GM21381 (cell line): ENCODE measurements around the gene LPXN.
A peak's percentile ranks its signal among the peaks of the same experiment; 100 is the strongest.

Experiments
- ATAC-seq: cut with Tn5 transposase; IDR thresholded peaks from one replicate; pipeline ENCODE4 v1.9.1; 2021; ENCODE audit warnings: mild to moderate bottlenecking, moderate library complexity; ENCODE audit not compliant: unreplicated experiment

Gene LPXN

GRCh38 chr11:58575377-58576020, at the start of gene LPXN:
TSS of gene LPXN (minus strand) at chr11:58575856. CDS start at chr11:58575772, 84 bp downstream.
- no peak for ATAC-seq

- no peak for ATAC-seq
Observed at GRCh38 chr11:58625086-58625485, 49.4 kb upstream of the LPXN start.

- ATAC-seq: no peak
Observed at GRCh38 chr11:58622344-58622743, 46.7 kb upstream of the LPXN start, which contains the start of gene CNTF. TSS of gene CNTF (plus strand) at chr11:58622665. CDS start at chr11:58622753, 88 bp downstream.

- peak; percentile 48 for ATAC-seq
Observed at GRCh38 chr11:58621586-58622262, 46.1 kb upstream of the LPXN start.

GRCh38 chr11:58617976-58618557, 42.4 kb upstream of the LPXN start:
- no peak for ATAC-seq

GRCh38 chr11:58616594-58616993, 40.9 kb upstream of the LPXN start:
- ATAC-seq: no peak

GRCh38 chr11:58615559-58615958, 39.9 kb upstream of the LPXN start:
- ATAC-seq: no peak

- ATAC-seq: no peak
Observed at GRCh38 chr11:58613228-58613627, 37.6 kb upstream of the LPXN start.

GRCh38 chr11:58609723-58610122, 34.1 kb upstream of the LPXN start:
- peak; percentile 48 for ATAC-seq

GRCh38 chr11:58608331-58608730, 32.7 kb upstream of the LPXN start:
- ATAC-seq: no peak

- ATAC-seq: no peak
Observed at GRCh38 chr11:58606930-58607714, 31.5 kb upstream of the LPXN start.

- ATAC-seq: no peak
Observed at GRCh38 chr11:58600510-58600909, 24.9 kb upstream of the LPXN start.

GRCh38 chr11:58597486-58598144, 22.0 kb upstream of the LPXN start:
- no peak for ATAC-seq

GRCh38 chr11:58596621-58597020, 21.0 kb upstream of the LPXN start:
- no peak for ATAC-seq

- ATAC-seq: no peak
Observed at GRCh38 chr11:58594826-58595225, 19.2 kb upstream of the LPXN start.

- no peak for ATAC-seq
Observed at GRCh38 chr11:58592760-58593472, 17.3 kb upstream of the LPXN start.

GRCh38 chr11:58591659-58592058, 16.0 kb upstream of the LPXN start:
- ATAC-seq: no peak

- ATAC-seq: no peak
Observed at GRCh38 chr11:58586998-58587397, 11.3 kb upstream of the LPXN start.

GRCh38 chr11:58582437-58582836, 6.8 kb upstream of the LPXN start:
- ATAC-seq: no peak

GRCh38 chr11:58580311-58580710, 4.7 kb upstream of the LPXN start:
- ATAC-seq: no peak
